Keratinocyte (primary cell): ENCODE measurements around the gene PRKAA2. TPM values are rescaled to one million over a fixed set of nuclear protein-coding genes. Genes with fewer than 3 reads are reported as not detected.

Experiments
- DNase-seq: peaks from one replicate; pipeline ENCODE4 v3.0.0-alpha.2; 2011; ENCODE audit warnings: low read depth, missing footprints, low spot score
- FAIRE-seq: peaks from 2 replicates; lab custom pipeline; 2011; peaks lifted over from hg19 to GRCh38; lab: Jason Lieb, UNC
- H2AFZ ChIP-seq: 2 replicates; pipeline ENCODE4 v1.6.0; 2012; ENCODE audit warnings: low read length, control low read depth, inconsistent platforms; ENCODE audit not compliant: control insufficient read depth
- H3K27ac ChIP-seq: 2 replicates; pipeline ENCODE4 v1.5.1; 2011; ENCODE audit warnings: low read length; ENCODE audit not compliant: control insufficient read depth, insufficient read depth
- H3K27me3 ChIP-seq: 3 replicates; pipeline ENCODE4 v1.6.0; 2011; ENCODE audit warnings: low read length; ENCODE audit not compliant: control insufficient read depth, insufficient read depth; ENCODE audit errors: extremely low read depth
- H3K36me3 ChIP-seq, 2 experiments: 2 replicates in 1 of 2; 3 replicates in 1 of 2; pipeline ENCODE4 v1.5.1; 2011; ENCODE audit warnings: low read length in 2 of 2, mild to moderate bottlenecking in 1 of 2; ENCODE audit not compliant: control insufficient read depth in 2 of 2, insufficient read depth in 2 of 2; ENCODE audit errors: extremely low read depth in 1 of 2
- H3K4me1 ChIP-seq: 3 replicates; pipeline ENCODE4 v1.5.1; 2011; ENCODE audit warnings: low read length; ENCODE audit not compliant: control insufficient read depth, insufficient read depth; ENCODE audit errors: extremely low read depth
- H3K4me2 ChIP-seq: 3 replicates; pipeline ENCODE4 v1.6.0; 2011; ENCODE audit warnings: low read depth, low read length; ENCODE audit not compliant: control insufficient read depth, insufficient read depth; ENCODE audit errors: extremely low read depth
- H3K4me3 ChIP-seq, 3 experiments: fragments of 200-600 bp in 1 of 3; sonication (generic) in 1 of 3; 2 replicates in 2 of 3; 3 replicates in 1 of 3; pipeline ENCODE4 v1.5.1; 2011 to 2016; ENCODE audit warnings: low read length in 3 of 3, mild to moderate bottlenecking in 3 of 3, control low read depth in 2 of 3, inconsistent platforms in 1 of 3, low read depth in 1 of 3, mixed read lengths in 1 of 3, mixed run types in 1 of 3, moderate library complexity in 1 of 3; ENCODE audit not compliant: control insufficient read depth in 2 of 3, insufficient read depth in 2 of 3; ENCODE audit errors: extremely low read depth in 1 of 3
- H3K79me2 ChIP-seq: 2 replicates; pipeline ENCODE4 v1.6.0; 2012; ENCODE audit warnings: low read length; ENCODE audit not compliant: control insufficient read depth, insufficient read depth
- H3K9ac ChIP-seq: 3 replicates; pipeline ENCODE4 v1.6.0; 2011; ENCODE audit warnings: low read length; ENCODE audit not compliant: control insufficient read depth, insufficient read depth; ENCODE audit errors: extremely low read depth
- H3K9me1 ChIP-seq: 3 replicates; pipeline ENCODE4 v1.6.0; 2011; ENCODE audit warnings: low read length; ENCODE audit not compliant: control insufficient read depth, insufficient read depth; ENCODE audit errors: extremely low read depth
- H3K9me3 ChIP-seq: 2 replicates; pipeline ENCODE4 v1.5.1; 2012; ENCODE audit warnings: low read depth, low read length; ENCODE audit not compliant: control insufficient read depth
- H4K20me1 ChIP-seq: 3 replicates; pipeline ENCODE4 v1.6.0; 2011; ENCODE audit warnings: low read length; ENCODE audit not compliant: control insufficient read depth, insufficient read depth; ENCODE audit errors: extremely low read depth
- CTCF ChIP-seq, 3 experiments: IDR thresholded peaks in 1 of 3; conservative IDR thresholded peaks in 1 of 3; optimal IDR thresholded peaks in 1 of 3; 2 replicates in 2 of 3; 3 replicates in 1 of 3; pipeline versions ENCODE3 to v1.5.1; 2011; ENCODE audit warnings: low read length in 3 of 3, mild to moderate bottlenecking in 3 of 3, moderate library complexity in 2 of 3, control low read depth in 1 of 3, inconsistent platforms in 1 of 3; ENCODE audit not compliant: insufficient read depth in 2 of 3; ENCODE audit errors: extremely low read depth in 1 of 3
- EZH2 ChIP-seq: IDR thresholded peaks from one replicate; pipeline ENCODE4 v1.6.1; 2012; ENCODE audit warnings: inconsistent platforms, mild to moderate bottlenecking, low read length, moderate library complexity
- dilution Hi-C: fragments of 300-500 bp; cut with MboI; formaldehyde crosslinking; loops from one replicate; pipeline ENCODE4 v1.7.0; 2020; ENCODE audit warnings: low sequenced_read_pairs; ENCODE audit not compliant: extremely low pct_ligation_motif_present
- polyA plus RNA-seq, 5 experiments: library from polyadenylated mRNA; depleted of rRNA in 3 of 5; stranded (reverse) in 3 of 5; stranded (forward) in 1 of 5; unstranded in 1 of 5; fragments of >200 nt; gene quantifications; 1 replicate in 1 of 5; 2 replicates in 3 of 5; 3 replicates in 1 of 5; pipeline versions ENCODE4 v1.2.1 to v1.2.3, GENCODE V29; 2011 to 2012; ENCODE audit warnings: missing spikeins in 2 of 5, low read depth in 1 of 5, low replicate concordance in 1 of 5

PRKAA2 gene
- polyA plus RNA-seq, 1 donor (not counting 4 experiments of a cell fraction or from before 2014, with no cell fraction given), result 0.21 TPM

DNA sequence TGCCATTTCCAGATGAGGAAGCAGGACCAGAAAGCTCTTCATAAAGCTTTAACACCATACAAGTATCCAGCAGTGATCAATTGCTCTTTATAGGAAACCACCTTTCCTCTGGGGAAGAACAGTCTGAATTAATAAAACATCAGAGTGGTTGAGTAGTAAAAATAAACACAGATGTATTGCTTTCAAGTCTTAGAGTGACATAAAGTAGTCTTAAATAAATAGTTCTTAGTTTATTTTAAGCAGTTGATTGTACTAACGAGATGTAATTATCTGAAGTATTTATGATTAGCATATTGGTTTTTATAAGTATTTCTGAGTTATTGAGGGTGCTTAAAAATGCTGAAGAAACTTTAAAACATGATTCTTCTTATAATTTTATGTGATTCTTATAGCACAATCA lies 67.0 kb downstream of the PRKAA2 start:
- Histone ChIP-seq H3K4me3 (no peak overlapping the region), H4K20me1 (no peaks in the 10 kb centered on the region), H3K9me1 (no peaks in the 10 kb centered on the region), H3K4me2 (no peak overlapping the region), H2AFZ (no peak overlapping the region), H3K9me3 (no peaks in the 10 kb centered on the region), H3K36me3 (no peaks in the 10 kb centered on the region), H3K27me3 (no peaks in the 10 kb centered on the region), H3K4me1 (peaks cover 7% of the 10 kb centered on the region), H3K79me2 (no peaks in the 10 kb centered on the region), H3K9ac (no peak overlapping the region), H3K27ac (no peak overlapping the region)
- dilution Hi-C loops, result no loop called here
- no peak for TF ChIP-seq CTCF (optimal IDR thresholded peaks at IDR 0.05 in 1 of 3, IDR thresholded peaks at IDR 0.05 in 1 of 3, conservative IDR thresholded peaks at IDR 0.05 in 1 of 3; ENCODE audit: extremely low read depth in 1 of 3, insufficient read depth in 2 of 3, low read length in 3 of 3)
- DNase-seq, result no peak
- FAIRE-seq, result no peak

DNA sequence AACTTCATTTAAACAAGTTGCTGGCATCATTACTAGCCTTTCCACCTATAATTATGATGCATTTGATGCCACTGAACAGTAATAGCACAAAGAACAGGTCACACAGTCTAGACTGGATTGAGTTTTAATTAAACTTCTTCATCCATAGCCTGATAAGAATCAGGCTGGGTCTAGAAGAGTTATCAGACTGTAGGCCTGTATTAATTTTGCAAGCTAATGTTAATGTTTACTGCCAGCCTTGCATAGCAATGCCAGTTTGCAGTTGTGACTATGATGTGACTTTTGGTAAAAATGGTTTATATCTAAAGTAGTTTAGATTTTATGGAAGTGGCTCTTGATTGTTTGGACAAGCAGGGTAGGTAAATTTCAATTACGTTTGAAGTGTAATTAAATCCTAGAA lies 68.0 kb downstream of the PRKAA2 start:
- Histone ChIP-seq H3K4me1 (peaks cover 7% of the 10 kb centered on the region), H3K9ac (no peak overlapping the region), H3K27me3 (no peaks in the 10 kb centered on the region), H2AFZ (no peak overlapping the region), H3K9me3 (no peaks in the 10 kb centered on the region), H3K4me2 (no peak overlapping the region), H4K20me1 (no peaks in the 10 kb centered on the region), H3K27ac (no peak overlapping the region), H3K79me2 (no peaks in the 10 kb centered on the region), H3K9me1 (no peaks in the 10 kb centered on the region), H3K4me3 (no peak overlapping the region), H3K36me3 (no peaks in the 10 kb centered on the region)
- TF ChIP-seq CTCF (optimal IDR thresholded peaks at IDR 0.05 in 1 of 3, IDR thresholded peaks at IDR 0.05 in 1 of 3, conservative IDR thresholded peaks at IDR 0.05 in 1 of 3; ENCODE audit: extremely low read depth in 1 of 3, insufficient read depth in 2 of 3, low read length in 3 of 3) (no peak), EZH2 (no peak)
- DNase-seq (no peak), FAIRE-seq (no peak)
- dilution Hi-C loops, result no loop called here
